Activated CD4-positive, alpha-beta T cell treated with anti-CD3 and anti-CD28 coated beads, Interleukin-2, amount 50 U/mL, for 48 hours (primary cell): ENCODE results near the gene DCLK2.

Experiments used
- DNase-seq, 2 experiments: peaks; one replicate each; pipeline ENCODE4 v3.0.0-alpha.2; 2020

DCLK2 gene

GRCh38 chr4:150078041-150078578, at the start of gene DCLK2:
Gene DCLK2 (plus strand): TSS chr4:150078445. CDS start chr4:150079028, 583 bp downstream.
- DNase-seq: peak; percentile 10 to 25

GRCh38 chr4:150032541-150032940, 45.7 kb upstream of the DCLK2 start:
- no peak for DNase-seq

- no peak for DNase-seq
Measured at GRCh38 chr4:150033081-150033480, 45.2 kb upstream of the DCLK2 start.

GRCh38 chr4:150033901-150034300, 44.3 kb upstream of the DCLK2 start:
- no peak for DNase-seq

GRCh38 chr4:150037251-150037856, 40.9 kb upstream of the DCLK2 start:
- no peak for DNase-seq

GRCh38 chr4:150038335-150039076, 39.7 kb upstream of the DCLK2 start:
- no peak for DNase-seq

- DNase-seq: no peak
Measured at GRCh38 chr4:150039274-150040127, 38.7 kb upstream of the DCLK2 start.

GRCh38 chr4:150044517-150044916, 33.7 kb upstream of the DCLK2 start:
- no peak for DNase-seq

GRCh38 chr4:150045410-150045809, 32.8 kb upstream of the DCLK2 start:
- DNase-seq: no peak

GRCh38 chr4:150046728-150047217, 31.5 kb upstream of the DCLK2 start:
- no peak for DNase-seq

GRCh38 chr4:150047546-150047945, 30.7 kb upstream of the DCLK2 start:
- no peak for DNase-seq

GRCh38 chr4:150049682-150050081, 28.6 kb upstream of the DCLK2 start:
- no peak for DNase-seq

GRCh38 chr4:150050566-150050965, 27.7 kb upstream of the DCLK2 start:
- DNase-seq: no peak

GRCh38 chr4:150051111-150051510, 27.1 kb upstream of the DCLK2 start:
- no peak for DNase-seq

- no peak for DNase-seq
Measured at GRCh38 chr4:150055467-150055866, 22.8 kb upstream of the DCLK2 start.

GRCh38 chr4:150056569-150056968, 21.7 kb upstream of the DCLK2 start:
- no peak for DNase-seq

GRCh38 chr4:150061086-150061776, 17.0 kb upstream of the DCLK2 start:
- no peak for DNase-seq

GRCh38 chr4:150063128-150063527, 15.1 kb upstream of the DCLK2 start:
- DNase-seq: no peak

GRCh38 chr4:150065740-150066139, 12.5 kb upstream of the DCLK2 start:
- DNase-seq: no peak

GRCh38 chr4:150067859-150068258, 10.4 kb upstream of the DCLK2 start:
- no peak for DNase-seq

GRCh38 chr4:150068300-150068960, 9.8 kb upstream of the DCLK2 start:
- no peak for DNase-seq

- DNase-seq: no peak
Measured at GRCh38 chr4:150069353-150069752, 8.9 kb upstream of the DCLK2 start.
